Heart left ventricle (tissue), 13 donors: ENCODE results near the gene C17orf107.

Experiments
- CTCF ChIP-seq, 12 donors: fragments of 200-600 bp; sonication (generic) in 4 of 12; IDR thresholded peaks; one replicate each; pipeline versions ENCODE4 v1.5.0 to v1.8.0; 2018 to 2022; ENCODE audit warnings: antibody characterized with exemption in 12 of 12, mild to moderate bottlenecking in 5 of 12
- POLR2A ChIP-seq, 2 donors: fragments of 450-650 bp; IDR thresholded peaks; one replicate each; pipeline ENCODE4 v1.6.1; 2017; ENCODE audit warnings: antibody characterized with exemption in 2 of 2, mild to moderate bottlenecking in 2 of 2, moderate library complexity in 2 of 2
- donor health status: ischemic (EF 13 %, LVEDD 7.1; RV severe dilation, severe dysfunction).
- donor health status: DM: no; HTN: yes; CAD: no.
- donor health status: DM: no; HTN: no; CAD: no.
- donor health status: ischemic (EF 25% LVEDD 6.9; RV normal size, moderate dysfunction).
- donor health status: ischemic (EF 25% LVEDD 5.7; RV mildly dilated, moderate dysfunction).
- donor health status: ischemic (EF 35%, LVEDD 5.7; RV mildly dilated, moderate dysfunction).
- donor health status: nonischemic (EF 11% LVEDD 7.7; RV severe dilation, severe dysfunction).
- donor health status: DM: yes; HTN: yes; CAD: no.
- donor health status: PGD.
- donor health status: ischemic (EF 29% LVEDD 5.4; RV normal size, mild dysfunction).
- donor health status: nonischemic (EF 23%, LVEDD 6.1; RV moderate dilation, normal function).

GRCh38 chr17:4897198-4897687, 2.1 kb upstream of the C17orf107 start:
- TF ChIP-seq POLR2A (IDR thresholded peaks at IDR 0.05) (no peak), CTCF (IDR thresholded peaks at IDR 0.05) (no peak)
